Measurements from ENCODE around the gene CBR4.
"Not testable (repeated sequence)": the region's sequence is repeated elsewhere in the genome, so short reads cannot be mapped to it uniquely, and the experiment has no call there.

The CBR4 gene

DNA sequence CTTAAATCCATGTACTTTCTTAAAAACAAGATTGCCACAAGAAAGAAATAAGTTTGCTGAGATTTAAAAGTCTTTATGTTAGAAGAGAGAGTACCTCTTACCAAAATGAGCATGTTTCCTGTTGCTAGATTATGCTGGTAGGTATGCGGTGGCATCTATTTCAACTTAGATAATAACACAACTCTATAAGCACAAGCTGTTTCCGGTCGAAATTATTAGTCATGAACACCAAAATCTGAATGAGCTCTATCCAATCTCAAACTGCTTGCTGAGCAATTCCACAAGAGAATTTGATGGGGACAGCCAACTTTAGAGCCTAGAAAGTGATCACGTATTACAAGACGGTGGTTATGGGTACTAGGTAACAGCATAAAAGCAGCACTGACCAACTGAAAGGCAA is 49.3 kb downstream of the CBR4 start:
- Histone ChIP-seq H3K36me3 (ENCODE audit: control insufficient read depth, insufficient read depth, low read length) (no peaks in the 10 kb centered on the region), H3K9me3 (ENCODE audit: control insufficient read depth, low read length) (no peaks in the 10 kb centered on the region), H3K27me3 (replicated peaks; ENCODE audit: control insufficient read depth, insufficient read depth, low read length, poor library complexity, severe bottlenecking) (no peaks in the 10 kb centered on the region), H3K4me1 (ENCODE audit: control insufficient read depth, insufficient read depth, low read length, poor library complexity, severe bottlenecking) (no peaks in the 10 kb centered on the region), H3K27ac (ENCODE audit: insufficient read depth, low read length, poor library complexity, severe bottlenecking) (no peak overlapping the region), H3K4me3 (ENCODE audit: insufficient read depth, low read depth, low read length, poor library complexity, severe bottlenecking) (no peak overlapping the region)
- DNase-seq: no peak

DNA sequence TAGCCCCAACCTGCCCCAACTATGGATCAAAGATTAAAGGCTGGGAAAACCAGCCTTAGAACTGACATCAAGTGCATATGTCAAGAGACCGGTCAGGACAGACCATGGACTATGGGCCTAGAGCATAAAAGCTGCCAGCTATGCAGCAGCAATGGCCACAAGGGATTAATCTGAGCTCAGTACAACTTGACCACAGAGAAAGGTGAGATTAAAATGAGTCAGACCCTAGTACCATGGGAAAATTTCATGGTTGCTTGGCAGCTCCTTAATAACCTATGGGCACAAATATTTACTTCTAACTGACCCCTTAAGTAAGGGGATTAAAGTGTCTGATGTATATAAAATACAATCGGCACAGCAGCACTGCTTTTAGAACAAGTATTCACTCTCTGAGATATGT is 54.4 kb downstream of the CBR4 start:
- Histone ChIP-seq H3K9me3 (ENCODE audit: control insufficient read depth, low read length) (no peaks in the 10 kb centered on the region), H3K27me3 (replicated peaks; ENCODE audit: control insufficient read depth, insufficient read depth, low read length, poor library complexity, severe bottlenecking) (no peaks in the 10 kb centered on the region), H3K27ac (ENCODE audit: insufficient read depth, low read length, poor library complexity, severe bottlenecking) (no peak overlapping the region), H3K4me3 (ENCODE audit: insufficient read depth, low read depth, low read length, poor library complexity, severe bottlenecking) (no peak overlapping the region), H3K4me1 (ENCODE audit: control insufficient read depth, insufficient read depth, low read length, poor library complexity, severe bottlenecking) (no peaks in the 10 kb centered on the region), H3K36me3 (ENCODE audit: control insufficient read depth, insufficient read depth, low read length) (no peaks in the 10 kb centered on the region)
- no peak for DNase-seq

DNA sequence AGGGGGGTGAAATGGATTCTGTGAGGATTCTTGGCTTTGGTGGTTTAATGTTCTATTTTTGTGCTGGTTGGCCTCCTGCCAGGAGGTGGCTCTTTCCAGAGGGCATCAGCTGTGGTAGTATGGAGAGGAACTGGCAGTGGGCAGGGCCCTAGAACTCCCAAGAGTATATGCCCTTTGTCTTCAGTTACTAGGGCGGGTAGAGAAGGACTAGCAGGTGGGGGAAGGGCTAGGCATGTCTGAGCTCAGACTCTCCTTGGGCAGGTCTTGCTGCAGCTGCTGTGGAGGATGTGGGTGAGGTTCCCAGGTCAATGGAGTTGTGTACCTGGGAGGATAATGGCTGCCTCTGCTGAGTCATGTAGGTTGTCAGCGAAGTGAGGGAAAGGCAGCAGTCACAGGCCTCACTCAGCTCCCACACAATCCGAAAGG is 57.2 kb downstream of the CBR4 start:
- H3K4me1 ChIP-seq (ENCODE audit: control insufficient read depth, insufficient read depth, low read length, poor library complexity, severe bottlenecking); H3K9me3 ChIP-seq (ENCODE audit: control insufficient read depth, low read length); H3K36me3 ChIP-seq (ENCODE audit: control insufficient read depth, insufficient read depth, low read length); H3K4me3 ChIP-seq (ENCODE audit: insufficient read depth, low read depth, low read length, poor library complexity, severe bottlenecking); DNase-seq; H3K27me3 ChIP-seq (replicated peaks; ENCODE audit: control insufficient read depth, insufficient read depth, low read length, poor library complexity, severe bottlenecking); H3K27ac ChIP-seq (ENCODE audit: insufficient read depth, low read length, poor library complexity, severe bottlenecking): not testable (repeated sequence)

DNA sequence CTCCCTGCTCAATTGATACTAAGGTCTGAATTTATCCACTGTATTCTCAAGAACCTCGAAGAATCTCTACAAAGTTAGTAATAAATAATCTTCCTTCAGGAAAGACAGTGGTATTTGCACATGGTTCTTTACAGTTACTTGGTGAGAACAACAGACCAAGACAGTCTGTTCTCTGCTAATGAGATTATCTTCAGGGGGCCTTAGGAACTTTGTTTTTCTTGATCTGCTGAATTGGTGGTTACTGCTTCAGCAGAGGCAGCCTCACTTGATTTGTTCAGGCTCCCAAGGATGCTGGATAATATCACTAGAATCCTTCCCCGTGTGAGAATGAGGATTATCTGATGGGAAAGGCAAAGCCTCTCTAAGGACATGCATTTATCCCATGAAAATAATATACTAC is 64.8 kb downstream of the CBR4 start:
- Histone ChIP-seq H3K4me3 (ENCODE audit: insufficient read depth, low read depth, low read length, poor library complexity, severe bottlenecking) (no peak overlapping the region), H3K27ac (ENCODE audit: insufficient read depth, low read length, poor library complexity, severe bottlenecking) (no peak overlapping the region), H3K9me3 (ENCODE audit: control insufficient read depth, low read length) (no peaks in the 10 kb centered on the region), H3K27me3 (replicated peaks; ENCODE audit: control insufficient read depth, insufficient read depth, low read length, poor library complexity, severe bottlenecking) (no peaks in the 10 kb centered on the region), H3K4me1 (ENCODE audit: control insufficient read depth, insufficient read depth, low read length, poor library complexity, severe bottlenecking) (no peaks in the 10 kb centered on the region), H3K36me3 (ENCODE audit: control insufficient read depth, insufficient read depth, low read length) (no peaks in the 10 kb centered on the region)
- no peak for DNase-seq

DNA sequence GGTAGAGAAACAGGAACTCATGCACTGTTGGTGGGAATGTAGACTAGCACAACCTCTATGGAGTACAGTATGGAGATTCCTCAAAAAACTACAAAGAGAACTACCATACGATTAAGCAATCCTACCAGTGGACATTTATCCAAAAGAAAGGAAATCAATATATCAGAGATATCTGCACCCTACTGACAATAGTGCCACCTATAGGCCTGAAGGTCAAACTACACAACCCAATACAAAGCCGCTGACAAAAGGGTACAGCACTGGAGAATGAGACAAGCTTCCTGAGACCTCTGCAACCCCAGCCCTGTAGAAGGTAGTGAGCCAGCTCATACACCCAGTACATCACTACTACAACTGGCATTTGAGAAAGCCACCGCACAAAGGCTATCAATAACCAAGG is 67.1 kb downstream of the CBR4 start:
- no peak for DNase-seq
- H3K36me3 ChIP-seq (ENCODE audit: control insufficient read depth, insufficient read depth, low read length): no peaks in the 10 kb centered on the region
- no peak overlapping the region for H3K4me3 ChIP-seq (ENCODE audit: insufficient read depth, low read depth, low read length, poor library complexity, severe bottlenecking)
- H3K27me3 ChIP-seq (replicated peaks; ENCODE audit: control insufficient read depth, insufficient read depth, low read length, poor library complexity, severe bottlenecking): no peaks in the 10 kb centered on the region
- H3K4me1 ChIP-seq (ENCODE audit: control insufficient read depth, insufficient read depth, low read length, poor library complexity, severe bottlenecking): no peaks in the 10 kb centered on the region
- no peaks in the 10 kb centered on the region for H3K9me3 ChIP-seq (ENCODE audit: control insufficient read depth, low read length)
- H3K27ac ChIP-seq (ENCODE audit: insufficient read depth, low read length, poor library complexity, severe bottlenecking): no peak overlapping the region
